HG03342 (cell line): ENCODE results near the gene CACNA2D3.

Experiments used
- ATAC-seq: cut with Tn5 transposase; IDR thresholded peaks from one replicate; pipeline ENCODE4 v1.9.1; 2021; ENCODE audit warnings: mild to moderate bottlenecking, moderate library complexity; ENCODE audit not compliant: unreplicated experiment

The CACNA2D3 gene

DNA sequence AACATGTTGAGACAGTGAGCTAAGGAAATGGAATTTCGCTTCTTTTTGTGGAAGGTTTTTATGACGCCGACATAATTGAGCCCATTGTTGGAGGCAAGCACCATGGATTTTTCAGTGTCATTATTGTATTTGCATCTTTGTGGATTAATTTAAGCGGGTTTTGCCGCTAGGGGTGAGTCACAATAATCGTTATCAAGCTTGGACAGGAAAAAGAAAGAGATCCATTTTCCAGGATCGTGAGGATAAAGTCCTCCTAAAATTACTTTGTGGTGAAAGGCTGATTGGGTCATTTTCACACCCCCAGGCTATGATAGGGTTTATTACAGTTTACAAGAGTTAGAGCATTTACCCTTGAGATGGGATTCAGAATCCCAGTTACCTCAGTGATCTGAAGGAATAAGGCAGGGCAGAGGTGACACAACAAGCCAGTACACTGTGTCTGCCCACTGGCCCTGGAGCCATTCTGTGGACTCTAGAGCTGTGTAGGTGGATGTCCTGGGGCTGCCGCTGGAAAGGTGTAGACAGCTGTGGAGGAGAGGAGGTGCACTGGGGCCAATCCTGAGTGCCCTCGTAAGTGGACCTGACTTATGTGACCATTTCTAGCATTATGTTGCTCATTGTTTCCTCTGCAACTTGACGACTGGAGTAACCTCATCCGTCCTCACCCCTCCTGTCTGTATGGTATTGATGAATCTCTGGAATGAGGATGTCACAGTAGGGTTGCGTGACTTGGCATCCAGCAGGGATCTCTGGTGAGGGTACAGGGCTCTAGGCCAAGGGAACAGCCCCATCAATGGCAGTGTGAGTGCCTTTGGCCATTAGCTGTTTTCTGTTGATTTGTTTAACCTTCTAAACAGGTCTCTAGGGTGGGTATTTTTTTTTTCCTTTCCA lies 435.4 kb downstream of the CACNA2D3 start:
- ATAC-seq, result no peak

GRCh38 chr3:54563501-54564200 lies 441.3 kb downstream of the CACNA2D3 start:
- ATAC-seq, result no peak

DNA sequence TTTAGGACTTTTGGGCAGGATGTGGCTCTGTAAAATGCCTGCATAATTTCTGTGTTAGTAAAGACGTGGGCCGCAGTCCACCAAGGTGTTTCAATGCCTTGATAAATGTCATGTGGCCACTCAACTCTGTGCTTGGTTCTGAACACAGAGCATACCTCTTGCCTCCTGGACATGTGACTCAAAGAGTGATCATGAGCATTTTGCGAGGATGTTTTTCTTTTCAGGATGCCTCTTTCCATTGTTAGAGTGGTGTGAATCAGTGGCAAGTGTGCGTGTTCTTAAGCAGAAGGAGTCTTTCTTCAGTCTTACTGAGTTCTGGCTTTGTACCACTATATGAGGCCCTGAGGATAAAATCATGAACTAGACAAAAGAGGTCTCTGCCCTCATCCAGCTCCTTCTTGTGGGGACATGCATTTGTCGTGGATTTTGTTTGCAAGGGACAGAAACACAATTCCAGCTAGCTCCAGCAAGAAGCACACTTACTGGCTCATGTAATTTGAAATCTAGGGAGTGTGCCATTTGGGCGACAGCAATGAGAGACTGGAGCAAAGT lies 442.1 kb downstream of the CACNA2D3 start:
- no peak for ATAC-seq

DNA sequence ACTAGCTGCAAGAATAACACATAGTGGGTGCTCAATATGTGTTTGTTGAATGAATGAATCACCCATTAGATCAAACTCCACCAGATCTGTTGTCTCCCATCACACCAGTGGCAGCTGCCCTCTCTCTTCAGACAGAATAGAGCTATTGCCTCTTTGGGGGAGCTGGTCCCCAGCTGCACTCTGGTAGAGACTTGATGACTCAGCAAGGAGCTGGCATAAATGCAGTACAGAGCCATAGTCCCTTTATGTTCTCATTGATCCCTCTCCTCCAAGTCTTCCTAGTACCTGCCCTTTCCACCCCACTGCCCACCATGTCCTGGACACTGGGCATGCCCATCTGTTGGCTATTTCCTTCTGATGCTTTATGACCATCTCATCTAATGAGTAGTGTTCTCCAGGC lies 443.6 kb downstream of the CACNA2D3 start:
- ATAC-seq, result no peak

GRCh38 chr3:54567949-54568348 lies 445.6 kb downstream of the CACNA2D3 start:
- no peak for ATAC-seq

DNA sequence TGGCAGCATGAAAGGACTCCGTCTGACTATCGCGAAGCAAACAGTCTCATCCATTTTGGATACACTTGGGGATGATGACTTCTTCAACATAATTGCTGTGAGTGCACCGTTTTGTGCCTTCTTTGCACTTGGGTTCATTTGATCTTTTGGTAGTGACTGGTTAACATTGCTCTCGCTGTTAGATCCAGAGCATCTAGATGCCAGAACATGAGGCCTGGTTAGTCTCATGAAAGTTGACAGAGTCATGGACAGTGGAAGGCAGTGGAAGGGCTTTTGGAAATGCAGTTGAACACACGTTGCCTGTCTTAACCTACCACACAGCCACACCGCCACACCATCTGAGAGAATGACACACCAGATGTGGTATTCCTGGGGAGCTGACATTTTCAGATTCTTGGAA lies 447.7 kb downstream of the CACNA2D3 start:
- ATAC-seq, result no peak

GRCh38 chr3:54572197-54572895 lies 450.0 kb downstream of the CACNA2D3 start:
- no peak for ATAC-seq

GRCh38 chr3:54573858-54574257 lies 451.5 kb downstream of the CACNA2D3 start:
- no peak for ATAC-seq

DNA sequence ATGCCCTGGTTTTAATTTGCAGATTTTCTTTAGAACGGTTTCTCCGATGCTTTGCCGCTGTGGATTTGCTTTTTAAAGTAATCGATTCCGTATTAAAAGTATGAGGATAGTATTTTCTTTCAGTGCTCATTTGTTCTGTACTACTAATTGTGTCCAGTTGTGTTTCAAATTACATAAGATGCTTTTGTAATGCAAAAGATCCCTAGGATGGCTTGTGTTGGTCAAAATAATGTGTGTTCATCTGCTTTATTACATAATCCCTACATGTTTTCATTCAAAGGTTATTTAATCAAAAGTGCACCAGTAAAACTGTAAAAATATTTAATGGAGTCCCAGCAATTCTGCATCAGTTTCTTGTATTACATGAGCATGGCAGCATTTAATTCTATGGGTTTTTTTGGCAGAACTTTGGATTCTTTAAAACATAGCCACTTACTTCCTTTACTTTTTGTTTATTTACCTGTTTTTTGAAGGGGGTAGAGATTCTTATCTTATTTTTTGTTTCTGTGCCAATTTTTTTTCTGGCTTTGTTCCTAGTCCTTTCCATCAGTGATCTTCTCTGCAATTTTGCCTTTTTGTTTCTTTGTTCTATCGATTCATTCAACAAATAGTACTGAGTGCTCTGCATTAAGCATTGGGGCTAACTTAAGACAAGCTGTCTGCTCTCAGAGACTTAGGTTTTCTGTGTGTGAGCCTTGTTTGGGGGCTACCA lies 452.7 kb downstream of the CACNA2D3 start:
- no peak for ATAC-seq

DNA sequence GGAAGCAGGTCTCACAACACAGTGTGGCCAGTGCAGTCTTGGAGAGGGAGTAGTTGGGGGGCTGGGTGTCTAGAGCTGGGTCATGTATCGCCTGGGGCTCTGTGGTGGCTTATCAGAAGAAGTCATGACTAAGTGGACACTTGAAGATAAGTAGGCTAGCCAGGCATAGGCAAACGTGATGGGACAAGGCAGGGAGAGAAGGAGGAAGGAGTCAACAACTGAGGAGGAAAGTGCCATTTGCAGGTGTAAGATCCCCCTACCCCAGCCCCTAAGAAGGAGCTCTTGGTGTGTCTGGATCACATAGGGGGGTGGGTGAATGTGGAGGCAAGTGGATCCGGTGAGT lies 453.2 kb downstream of the CACNA2D3 start:
- no peak for ATAC-seq

DNA sequence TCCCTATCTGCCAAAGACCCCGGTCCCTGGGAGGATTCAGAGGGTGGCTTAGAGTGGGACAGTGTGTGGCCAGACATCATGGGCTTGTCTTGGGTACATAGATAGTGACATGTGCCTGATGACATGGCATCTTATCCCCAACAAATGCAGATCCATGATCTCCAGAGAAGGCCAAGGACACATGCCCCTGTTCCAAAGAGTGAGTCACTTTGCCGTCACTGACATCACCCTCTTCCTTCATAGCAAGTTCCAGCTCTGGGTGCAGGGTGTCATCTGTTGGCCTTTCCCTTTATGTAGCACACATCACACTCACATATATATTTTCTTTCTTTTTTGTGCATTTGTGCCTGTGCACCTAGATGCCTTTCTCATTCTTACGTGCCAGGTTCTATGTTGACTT lies 455.0 kb downstream of the CACNA2D3 start:
- no peak for ATAC-seq

GRCh38 chr3:54578417-54578816 lies 456.1 kb downstream of the CACNA2D3 start:
- no peak for ATAC-seq

DNA sequence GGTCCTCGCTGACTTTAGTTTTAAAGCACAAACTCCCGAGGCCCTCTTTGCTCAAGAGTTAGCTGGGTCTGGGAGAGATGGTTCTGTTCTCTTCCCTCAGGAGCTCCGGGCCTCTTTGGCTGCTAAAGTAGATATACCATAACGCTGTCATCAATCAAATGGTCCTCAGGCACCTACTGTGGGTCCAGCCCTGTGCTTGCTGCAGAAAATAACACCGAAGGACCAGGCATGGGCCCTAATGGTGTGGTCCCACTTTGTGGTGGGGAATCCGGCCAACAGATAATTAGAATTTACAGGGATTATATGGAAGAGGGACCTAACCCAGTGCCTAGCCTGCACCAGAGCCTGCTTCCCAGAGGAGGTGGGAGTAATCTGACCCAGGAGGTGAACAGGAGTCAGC lies 458.1 kb downstream of the CACNA2D3 start:
- ATAC-seq, result no peak

DNA sequence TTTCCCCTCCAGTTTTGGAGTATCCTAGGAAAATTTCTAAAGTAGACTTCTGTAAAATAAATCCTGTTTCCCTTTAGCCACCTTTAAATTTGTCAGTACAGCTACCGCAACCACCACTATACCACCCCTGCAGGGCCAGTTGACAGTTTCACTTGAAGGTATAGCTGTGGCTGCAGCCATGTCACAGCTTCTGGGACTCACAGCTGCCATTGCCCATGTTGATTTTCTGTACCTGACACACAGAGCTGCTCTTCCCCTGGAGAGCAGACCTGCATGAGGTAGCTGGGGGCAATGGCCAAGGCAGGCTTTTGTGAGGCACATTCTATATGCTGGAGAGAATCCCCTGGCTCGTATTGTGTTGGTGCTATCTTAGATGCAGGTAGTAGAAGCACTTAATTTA lies 460.1 kb downstream of the CACNA2D3 start:
- ATAC-seq, result no peak

GRCh38 chr3:54591157-54591556 lies 468.8 kb downstream of the CACNA2D3 start:
- ATAC-seq, result no peak

- no peak for ATAC-seq
Observed at GRCh38 chr3:54593653-54594052, 471.3 kb downstream of the CACNA2D3 start.

DNA sequence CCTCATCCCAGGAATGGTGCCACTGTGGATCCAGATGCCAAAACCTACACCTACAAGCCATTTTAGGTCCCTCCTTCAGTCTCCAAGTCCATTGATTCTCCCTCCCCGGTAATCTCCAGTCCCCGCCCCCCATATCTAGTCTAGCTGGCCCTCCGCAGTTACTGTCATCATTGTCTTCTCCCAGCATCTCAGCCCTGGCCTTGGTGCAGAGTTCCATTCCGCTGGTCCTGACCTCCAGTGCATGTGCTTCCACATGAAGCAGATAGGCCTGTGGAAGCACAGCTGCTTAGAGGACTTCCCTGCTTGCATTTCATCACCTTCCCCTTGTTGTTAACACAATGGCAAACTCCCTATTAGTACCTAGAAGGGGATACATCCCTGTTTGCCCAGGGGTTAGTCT lies 473.7 kb downstream of the CACNA2D3 start:
- no peak for ATAC-seq

DNA sequence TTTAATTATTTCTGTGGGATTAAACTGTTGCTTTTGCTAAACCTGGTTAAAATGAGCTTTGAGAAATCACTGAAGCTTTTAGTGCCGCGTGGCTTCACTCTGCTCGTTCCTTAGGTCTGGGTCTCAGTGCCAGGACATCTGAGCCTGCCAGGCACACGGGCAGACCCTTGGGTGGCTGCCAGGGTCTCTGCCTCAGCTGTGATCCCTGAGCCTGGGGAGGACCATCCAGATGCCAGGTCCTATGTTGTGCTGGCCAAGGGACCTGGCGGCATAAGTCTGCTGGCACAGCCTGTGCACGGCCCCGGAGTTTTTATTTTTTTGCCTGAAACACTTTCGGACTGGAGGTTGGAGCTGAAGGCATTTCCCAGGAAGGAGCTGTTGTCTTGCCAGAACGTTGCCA lies 477.4 kb downstream of the CACNA2D3 start:
- ATAC-seq, result no peak

DNA sequence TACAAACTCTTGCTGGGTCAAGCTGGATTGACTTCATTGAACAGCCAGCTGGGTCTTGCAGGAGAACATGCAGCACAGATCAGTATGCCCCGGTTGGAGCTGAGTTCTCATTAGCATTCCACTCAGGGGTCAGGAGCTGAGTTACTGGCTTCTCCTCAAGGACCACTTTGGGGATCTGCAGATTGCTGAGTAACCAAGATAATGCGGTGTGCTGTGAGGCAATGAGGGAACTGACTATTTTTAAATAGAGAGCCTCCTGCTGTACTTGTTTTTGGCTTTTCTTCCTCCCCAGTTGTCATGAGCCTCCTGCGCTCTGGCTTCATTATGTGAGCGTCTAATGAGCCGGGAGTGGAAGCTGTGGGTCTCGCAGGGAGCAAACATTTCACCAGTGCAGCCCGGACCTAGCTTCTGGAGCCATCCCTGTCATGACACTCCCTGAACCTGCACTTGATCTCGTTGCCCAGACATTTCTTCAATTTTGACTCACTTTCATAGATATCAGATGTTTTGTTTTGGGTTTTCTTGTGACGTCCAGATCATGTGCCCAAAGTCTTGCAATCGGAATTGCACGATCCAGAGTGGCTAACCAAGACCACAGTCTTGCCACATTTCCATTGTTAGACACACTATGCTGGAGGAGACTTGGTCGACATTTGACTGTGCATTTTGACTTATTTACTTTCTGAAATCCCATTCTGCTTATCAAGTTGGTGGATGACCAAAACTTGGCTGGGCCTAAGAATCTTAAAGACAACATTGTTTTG lies 478.3 kb downstream of the CACNA2D3 start:
- ATAC-seq, result no peak

- no peak for ATAC-seq
Observed at GRCh38 chr3:54604495-54604894, 482.1 kb downstream of the CACNA2D3 start.
